Stimulated activated CD8-positive, alpha-beta memory T cell treated with anti-CD3 and anti-CD28 coated beads, Interleukin-7, amount 100 ng/mL, for 4 hours (primary cell): ENCODE results near the gene TPP2.

Source experiments
- DNase-seq, 2 donors: peaks; one replicate each; pipeline ENCODE4 v3.0.0-alpha.2; 2020; ENCODE audit warnings: low read depth in 2 of 2

Gene TPP2

DNA sequence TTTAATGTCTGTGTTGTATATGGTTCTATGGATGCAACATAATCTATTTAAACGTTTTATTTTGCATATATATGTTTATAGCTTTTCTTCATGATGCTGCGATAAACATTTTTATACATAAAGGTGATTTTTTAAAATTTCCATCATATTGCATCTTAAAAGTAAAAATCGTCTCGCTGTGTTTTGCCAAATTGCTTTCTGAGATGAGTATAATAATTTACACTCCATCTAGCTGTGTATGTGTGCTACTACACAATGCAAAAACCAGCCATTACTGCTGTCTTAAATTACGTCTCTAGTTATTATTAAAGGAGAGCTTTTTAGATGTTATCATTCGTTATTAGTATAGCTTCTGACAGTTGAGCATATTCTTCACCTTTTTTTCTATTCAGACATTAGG, 60.8 kb downstream of the TPP2 start:
- no peak for DNase-seq

DNA sequence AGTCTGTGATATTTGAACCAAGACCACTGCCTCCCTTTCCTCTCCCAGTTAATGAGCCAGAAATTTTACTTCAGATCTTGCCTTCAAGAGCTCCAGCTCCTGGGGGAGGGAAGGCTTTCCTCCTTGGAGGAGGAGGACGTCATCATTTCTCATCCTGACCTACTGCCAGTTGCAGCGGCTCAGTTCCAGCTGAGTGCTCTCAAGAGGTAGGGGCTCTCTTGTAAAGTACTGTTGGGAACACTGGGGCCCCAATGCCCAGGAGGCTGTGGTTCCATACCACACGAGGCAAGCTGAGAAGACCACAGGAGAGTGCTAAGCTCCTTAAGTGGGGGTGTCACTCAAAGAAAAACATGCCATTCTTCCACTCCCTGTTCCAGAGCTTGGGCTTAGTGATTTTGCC, 61.9 kb downstream of the TPP2 start:
- no peak for DNase-seq

DNA sequence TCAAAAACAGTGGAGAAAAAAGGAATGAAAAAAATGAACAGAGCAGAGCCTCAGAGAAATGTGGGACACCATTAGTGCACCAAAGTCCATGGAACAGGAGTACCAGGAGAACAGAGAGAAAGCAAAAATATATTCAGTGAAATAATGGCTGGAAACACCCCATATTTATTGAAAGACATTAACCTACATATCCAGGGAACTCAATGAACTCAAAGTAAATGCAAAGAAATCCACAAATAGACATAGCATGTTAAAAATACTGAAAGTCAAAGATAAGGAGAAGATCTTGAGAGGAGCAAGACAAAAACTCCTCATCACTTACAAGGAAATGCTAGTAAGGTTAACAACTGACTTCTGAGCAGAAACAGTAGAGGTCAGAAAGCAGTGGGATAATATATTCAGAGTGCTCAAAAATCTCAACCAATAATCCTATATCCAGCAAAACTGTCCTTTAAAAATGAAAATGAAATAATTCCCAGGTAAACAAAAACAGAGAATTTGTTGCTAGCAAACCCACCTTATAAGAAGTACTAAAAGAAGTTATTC, 62.5 kb downstream of the TPP2 start:
- no peak for DNase-seq

DNA sequence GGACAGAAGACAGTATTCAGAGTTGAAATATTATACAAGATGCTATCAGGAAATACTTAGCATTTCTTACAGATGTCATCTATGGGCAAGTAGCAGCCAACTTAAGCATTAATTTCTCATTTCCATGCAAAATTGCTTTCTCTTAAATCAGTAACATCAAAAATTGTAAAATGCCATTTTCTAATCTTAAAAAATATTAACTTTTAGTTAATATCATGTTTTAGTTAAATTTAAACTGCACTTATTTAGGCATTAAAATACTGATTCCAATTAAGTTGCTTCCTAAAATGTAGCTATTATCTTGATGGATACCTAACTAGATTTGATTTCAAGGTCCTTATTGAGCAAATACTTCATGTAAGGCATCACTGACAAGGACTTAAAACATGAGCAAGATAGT, 70.2 kb downstream of the TPP2 start:
- no peak for DNase-seq

DNA sequence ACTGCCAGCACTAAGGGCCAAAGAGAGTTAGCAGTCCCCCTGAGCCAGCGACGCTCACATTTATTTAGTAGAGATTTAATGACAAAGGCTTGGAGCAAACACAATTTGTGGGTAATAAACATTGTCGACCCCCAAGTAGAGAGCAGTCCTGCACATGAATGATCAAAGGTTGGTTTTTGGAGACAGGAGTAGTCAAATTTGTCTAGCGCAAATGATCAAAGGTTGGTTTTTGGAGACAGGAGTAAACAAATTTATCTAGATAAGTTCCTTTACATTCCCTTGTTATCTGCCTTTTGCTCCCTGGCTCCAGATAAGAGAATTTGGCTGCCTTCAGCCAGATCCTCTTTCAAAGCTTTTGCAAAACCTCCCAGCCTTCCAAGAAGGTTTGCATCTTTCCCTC, 71.1 kb downstream of the TPP2 start:
- DNase-seq = no peak

DNA sequence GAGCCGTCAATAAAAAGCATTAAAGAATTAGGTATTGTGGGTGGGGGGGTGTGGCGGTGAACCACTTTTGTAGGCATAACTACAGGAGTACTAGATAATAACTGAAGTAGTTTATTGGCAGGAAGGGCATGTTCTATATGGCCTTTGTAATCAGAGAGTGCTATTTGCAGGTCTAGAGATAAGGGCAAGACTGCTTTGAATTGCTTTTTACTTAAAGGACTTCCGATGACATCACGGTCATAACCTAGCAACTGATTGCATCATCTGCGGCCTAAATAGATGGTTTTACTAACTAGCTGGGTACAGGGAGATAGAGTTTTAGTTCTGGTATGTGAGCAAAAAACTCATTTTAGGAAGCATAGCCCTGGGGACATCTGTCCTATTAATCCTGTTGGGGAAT, 73.3 kb downstream of the TPP2 start:
- no peak for DNase-seq

DNA sequence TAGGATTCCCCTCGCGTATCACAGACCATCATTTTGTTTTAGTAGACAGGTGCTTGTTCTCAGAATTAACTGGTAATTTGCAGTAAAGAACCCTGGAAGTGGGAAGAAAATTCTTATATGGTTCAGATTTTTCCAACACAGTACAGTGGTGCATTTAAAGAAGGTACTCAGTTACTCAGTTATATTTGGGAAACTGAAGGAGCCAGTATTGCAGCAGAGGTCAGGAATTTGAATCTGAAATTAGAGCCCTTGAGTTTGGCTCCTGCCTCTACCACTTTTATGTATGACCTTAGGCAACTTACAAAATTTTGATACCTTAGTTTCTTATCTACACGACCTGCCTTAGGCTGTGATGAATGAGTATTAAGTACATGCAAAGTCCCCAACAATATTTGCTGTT, 78.3 kb downstream of the TPP2 start:
- no peak for DNase-seq

DNA sequence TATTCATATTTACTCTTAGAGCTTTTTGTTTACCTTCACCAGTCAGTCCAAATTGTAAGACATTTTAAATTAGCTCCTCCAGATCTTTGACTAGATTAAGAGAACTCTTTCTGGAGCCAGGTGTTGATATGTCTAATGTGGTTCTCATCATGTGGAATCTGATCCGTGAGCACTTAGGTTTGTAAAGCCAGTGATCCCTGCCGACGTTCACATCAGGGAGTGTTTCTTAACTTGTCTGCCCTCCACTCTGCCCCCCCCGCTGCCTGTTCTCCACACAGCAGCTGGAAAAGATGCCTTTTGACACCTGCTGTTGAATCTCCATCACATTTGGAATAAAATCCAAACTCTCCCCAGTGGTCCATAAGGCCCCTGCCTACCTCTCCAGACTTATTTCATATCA, 80.3 kb downstream of the TPP2 start:
- no peak for DNase-seq

DNA sequence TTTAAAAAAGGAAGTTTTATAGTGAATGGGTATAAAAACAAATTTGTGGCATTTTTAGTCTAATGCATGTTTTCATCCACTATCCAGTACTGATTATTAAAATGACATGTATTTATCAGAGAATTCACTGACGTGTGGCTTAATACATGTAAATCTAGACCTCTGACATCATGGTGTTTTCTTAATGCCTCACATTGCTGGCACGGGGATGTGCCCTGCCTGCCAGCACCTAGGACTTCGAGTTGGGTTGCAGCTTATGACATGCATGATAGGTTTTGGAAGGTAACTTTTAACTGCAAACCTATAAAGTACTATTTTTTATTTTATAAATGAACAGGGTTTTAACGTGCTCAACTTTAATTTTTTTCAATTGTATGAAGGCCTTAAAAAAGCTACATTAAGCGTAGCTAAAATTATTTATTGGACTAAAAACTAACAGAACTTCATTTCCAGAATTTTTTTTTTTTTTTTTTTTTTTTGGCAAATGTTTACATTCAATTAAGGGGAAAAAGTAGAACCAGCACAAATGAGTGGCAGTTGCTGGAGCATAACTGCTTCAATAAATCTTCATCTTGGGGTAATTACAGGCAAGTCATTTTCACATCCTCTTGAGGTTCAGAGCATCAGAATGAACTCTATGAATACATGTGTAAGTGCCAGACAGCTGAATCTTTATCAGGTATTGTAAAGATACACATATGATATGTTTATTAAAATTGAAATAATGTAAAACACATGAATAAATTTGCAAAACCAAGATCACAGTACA, 81.7 kb downstream of the TPP2 start:
- no peak for DNase-seq

DNA sequence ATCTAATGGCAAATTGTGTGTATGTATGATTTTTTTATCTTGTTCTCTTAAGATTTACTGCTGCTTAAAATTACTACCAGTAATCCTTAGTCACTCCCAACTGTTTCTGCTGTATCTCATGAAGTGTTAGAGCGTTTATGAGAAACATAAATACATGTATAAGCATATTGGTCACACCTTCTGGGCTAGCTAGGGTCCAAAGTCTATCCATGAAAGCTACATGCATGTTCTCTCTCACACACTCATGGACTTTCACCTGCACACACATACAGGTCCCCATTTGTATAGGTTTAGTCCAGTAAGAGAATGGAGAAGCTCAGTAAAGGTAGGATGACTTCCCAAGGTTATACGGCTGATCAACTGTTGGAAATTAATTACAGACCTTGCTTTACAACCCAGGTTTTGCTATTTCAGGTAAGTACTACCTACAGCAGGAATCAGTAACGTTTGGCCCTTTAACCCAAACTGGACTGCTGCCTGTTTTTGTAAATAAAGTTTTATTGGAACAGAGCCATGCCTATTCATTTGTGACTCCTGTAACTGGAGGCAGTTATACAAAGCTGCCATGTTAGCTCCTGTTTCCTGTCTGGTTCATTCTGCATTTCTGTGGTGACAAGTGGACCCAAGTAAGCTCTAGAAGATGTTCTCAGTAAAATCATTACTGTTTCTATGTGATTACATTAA, 82.8 kb downstream of the TPP2 start:
- no peak for DNase-seq

DNA sequence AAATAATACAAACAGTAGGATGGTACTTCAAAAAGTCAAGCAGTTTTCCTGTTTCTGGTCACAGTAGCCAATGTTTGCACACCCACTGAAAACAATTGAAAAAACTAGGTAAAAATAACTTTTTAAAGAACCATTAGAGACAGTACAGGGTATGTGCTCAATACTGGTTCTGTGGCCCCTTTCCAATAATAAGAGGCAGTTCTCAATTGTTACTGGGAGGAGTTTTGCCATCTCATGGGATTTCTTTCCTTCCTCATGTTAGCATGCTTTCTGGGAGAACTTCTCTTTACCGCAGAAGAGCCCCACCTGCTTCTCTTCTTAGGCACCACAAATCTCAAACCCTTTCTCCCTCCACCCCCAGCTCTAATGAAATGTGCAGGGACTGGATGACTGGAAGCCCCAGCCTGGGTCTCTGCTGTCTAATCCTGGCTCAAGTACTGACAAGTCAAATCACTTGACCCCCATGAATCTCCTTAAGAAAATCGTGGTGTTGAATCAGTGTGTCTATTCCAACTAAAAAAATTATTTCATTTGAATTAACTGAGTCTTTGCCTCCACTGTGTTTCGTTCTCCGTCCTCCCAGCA, 83.4 kb downstream of the TPP2 start:
- DNase-seq = no peak

DNA sequence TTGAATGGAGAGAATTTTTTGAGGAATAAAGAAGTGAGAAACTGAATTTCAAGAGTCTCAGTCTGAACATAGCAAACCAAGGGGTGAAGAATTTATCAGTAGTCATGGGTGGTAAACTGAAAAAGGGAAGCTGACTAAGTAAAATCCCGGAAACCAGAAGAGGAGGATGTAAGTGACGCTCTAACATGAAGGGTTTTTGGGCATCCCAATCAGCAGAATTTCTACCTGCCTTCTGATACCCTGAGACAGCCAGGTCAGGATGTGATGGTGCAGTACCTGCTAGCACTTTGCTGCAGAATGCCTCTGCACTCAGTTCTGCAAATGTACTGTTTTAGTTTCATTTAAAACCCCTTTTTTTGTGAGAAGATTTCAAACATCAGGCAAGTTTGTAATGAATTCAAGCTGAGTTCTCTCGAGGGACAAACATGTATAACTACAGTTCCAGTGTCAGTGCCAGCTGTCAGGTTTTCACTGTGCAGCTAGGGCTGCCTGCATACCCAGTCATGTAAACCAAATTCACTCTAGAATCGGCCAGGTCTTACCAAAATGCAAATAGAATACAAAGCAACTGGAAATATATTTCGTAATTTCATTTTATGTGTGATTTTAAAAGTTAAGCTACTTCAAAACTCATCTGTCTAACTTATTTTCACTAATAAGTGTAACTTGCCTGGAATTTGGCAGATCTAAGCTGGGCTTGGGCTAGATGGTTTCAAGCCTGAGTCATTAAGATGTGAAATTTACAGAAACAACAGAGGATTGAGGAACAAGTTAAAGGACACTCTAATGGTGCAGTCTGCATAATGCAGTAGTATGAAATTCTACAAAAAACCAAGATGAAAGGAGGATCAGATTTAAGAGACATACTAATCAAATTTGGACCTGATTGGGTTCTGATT, 84.3 kb downstream of the TPP2 start:
- no peak for DNase-seq

DNA sequence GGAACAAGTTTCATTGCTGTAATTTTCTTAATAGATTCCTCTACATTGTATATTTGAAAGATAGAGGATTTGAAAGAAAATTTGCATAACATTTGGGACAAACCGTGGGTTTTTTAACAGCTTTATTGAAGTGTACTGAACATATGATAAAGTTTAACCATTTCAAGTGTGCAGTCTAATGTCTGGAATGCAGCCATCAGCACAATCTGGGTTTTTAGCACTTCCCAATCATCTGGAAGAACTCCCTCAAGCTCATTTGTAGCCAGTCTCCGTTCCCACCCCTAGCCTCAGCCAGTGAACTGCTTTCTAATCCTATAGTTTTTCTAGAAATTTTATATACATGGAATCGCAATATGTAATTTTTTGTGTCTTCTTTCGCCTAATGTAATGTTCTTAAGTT, 85.4 kb downstream of the TPP2 start:
- no peak for DNase-seq

DNA sequence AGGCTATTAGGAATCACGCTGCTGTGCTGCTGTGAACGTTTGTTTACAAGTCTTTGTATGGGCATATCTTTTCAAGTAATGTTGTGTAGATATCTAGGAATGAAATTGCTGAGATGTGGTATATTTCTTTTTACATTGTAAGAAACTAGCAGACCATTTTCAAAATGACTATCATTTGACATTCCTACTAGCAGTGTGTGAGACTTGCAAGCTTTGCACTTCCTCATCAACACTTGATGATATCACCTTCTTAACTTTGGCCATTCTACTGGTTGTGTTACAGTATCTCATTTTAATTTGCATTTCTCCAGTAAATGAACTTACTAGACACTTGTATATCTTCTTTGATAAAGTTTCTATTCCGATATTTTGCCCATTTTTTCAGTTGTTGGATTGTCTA, 85.9 kb downstream of the TPP2 start:
- no peak for DNase-seq

DNA sequence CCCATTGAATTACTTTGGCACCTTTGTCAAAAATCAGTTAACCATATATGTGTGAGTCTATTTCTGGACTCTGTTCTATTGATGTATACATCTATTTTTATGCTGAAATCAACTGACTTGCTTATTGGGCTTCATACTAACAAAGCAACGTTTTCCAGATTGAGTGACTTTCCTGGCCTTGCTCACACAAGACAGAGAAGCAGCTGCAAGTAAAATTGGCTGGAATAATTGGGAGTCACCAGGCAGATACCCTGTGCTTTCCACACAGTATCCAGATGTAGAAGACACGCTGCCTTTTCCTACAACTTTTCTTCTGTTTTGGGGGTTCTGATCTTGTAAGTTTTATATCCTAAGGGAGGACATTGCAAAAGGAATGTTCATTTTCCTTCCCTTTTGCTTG, 86.9 kb downstream of the TPP2 start:
- DNase-seq = no peak

DNA sequence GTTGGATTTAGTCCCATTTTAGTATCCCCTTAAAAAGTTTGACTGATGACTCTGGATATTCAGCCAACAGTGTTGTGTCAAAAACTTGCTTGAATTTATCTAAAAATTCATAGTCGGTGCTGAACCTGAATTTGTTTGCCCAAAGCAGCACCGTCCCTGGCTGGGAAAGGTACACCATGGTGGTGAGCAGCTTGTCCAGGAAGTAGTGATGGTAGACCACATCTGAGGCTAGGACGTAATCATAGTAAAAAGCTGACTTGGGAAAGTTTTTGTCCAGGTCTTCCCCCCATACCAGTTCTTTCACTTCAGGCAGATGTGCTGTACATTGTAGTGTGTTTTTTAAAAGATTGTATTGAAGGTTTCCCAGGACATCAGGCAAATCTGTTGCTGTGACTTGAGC, 89.2 kb downstream of the TPP2 start:
- no peak for DNase-seq

DNA sequence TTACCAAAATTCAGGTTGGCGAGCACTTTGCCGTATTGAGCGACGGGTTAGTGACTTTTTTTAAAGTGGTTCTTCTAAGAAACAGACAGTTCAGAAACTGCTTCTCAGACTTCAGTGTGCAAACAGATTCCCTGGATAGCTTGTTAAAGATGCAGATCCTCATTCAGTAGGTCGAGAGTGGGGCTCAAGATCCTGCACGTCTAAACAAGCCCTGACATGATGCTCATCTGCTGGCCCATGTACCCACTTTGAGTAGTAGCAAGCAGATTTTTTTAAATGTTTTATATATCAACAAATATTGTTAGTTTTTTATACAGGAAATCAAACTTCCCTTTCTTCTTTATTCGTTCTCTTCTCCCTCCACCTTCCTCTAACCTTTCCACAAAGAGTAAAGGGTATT, 90.7 kb downstream of the TPP2 start:
- no peak for DNase-seq

DNA sequence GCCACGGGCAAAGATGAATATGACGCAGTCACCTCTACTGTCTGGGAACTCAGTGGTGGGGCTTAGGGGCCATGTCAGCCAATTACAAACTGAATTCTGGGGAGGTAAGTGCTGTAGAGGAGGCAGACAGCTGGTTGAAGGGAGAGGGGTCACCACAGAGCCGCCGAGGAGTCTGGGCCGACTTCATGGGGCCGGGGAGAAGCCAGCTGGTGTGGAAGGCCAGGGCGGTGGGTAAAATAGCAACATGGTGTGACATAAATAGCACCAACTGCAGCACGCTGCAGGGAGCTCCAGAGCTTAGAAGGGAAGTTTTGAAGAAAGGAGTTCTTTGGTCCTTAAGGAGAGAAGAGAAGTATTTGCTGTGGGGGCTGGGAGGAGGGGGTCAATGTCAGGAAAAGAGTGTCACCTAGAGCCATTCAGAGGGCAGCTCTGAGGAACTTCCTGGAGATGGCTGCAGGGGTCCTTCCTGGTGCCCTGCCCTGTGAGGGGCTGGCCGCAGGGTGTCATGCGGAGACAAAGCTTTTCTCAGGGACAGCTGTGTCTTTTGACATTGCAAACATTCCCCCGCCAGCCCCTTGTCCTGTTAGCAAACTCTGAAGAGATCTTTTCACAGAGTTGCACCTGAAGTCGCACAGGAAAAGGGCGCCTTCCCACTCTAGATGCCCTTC, 91.7 kb downstream of the TPP2 start:
- DNase-seq = no peak

DNA sequence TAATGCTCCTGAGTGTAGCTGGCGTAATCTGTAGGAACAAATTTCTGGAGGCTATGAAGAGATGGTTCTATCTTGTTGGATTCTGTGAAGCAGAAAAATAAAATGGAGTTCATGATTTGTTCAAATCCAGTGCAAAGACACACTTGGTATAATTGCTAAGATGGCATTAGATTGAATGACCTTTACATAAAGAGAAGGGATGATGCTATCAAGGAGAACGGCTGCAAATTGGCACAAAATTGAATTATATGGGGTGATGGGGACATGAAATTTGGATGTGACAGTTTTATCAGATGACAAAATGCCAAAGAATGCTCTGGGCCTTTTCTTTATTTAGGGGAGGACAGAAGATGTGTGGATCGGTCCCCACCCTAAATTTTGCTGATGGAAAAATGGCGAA, 94.1 kb downstream of the TPP2 start:
- DNase-seq = no peak

DNA sequence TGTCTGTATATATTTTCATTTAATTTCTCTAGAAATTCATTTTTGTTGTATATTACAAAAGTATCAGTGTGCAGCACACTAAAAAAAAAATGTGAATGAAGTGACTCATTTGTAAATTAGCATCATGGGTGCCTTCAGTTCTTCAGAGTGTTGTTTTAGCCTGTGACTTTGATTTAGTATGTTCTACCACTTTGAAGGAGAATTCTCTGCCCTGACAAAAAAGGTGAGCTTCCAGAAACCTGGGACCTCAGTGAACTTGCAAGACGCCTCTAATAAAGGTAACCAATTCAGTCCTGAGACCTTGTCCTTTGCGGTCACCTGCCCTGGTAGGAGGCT, 95.7 kb downstream of the TPP2 start:
- no peak for DNase-seq

DNA sequence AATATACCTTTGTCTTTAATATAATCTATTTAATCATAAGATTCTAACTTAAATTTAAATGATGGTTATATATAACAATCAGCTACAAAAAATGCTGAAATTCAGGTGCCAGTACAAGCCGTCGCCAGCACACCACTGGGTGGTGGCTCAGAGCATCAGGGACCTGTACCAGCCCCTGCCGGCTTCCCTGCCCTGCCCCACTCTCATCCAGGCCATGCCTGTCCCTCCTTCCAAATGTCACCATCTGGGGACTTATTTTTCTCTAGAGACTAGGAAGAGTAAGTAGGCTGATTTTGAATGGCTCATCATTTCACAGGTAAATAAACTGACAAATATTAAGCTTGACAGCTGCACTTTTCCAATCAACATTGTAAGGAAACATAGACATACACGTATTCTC, 96.5 kb downstream of the TPP2 start:
- DNase-seq = no peak

DNA sequence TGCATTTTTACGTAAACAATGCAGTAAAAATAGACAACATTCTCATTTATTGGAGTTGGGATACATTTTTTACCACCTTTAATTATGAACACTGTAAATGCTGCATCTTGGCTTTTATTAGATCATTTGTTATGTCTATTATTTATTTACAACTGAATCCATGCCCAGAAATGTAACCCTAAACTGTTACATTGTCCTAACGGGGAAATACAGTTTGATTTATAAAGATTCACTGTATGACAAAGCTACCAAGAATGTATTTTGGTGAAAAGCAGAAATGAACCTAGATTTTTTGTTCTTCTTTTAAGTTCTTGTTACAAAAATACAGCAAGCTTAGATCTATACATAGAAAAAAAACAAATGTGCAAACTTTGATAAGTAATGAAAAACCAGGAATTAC, 97.0 kb downstream of the TPP2 start:
- no peak for DNase-seq
